AG04449 (cell line): ENCODE measurements around the gene GSK3B.
"Not testable (repeated sequence)": the region's sequence is repeated elsewhere in the genome, so short reads cannot be mapped to it uniquely, and the experiment has no call there.

Experiments used
- CTCF ChIA-PET: fragments of 350-600 bp; formaldehyde crosslinking; extraction: SDS; loops from one replicate; lab custom pipeline; 2021; ENCODE audit warnings: antibody characterized with exemption; lab: Yijun Ruan, JAX
- POLR2A ChIA-PET: fragments of 400-600, 350-600 bp; formaldehyde crosslinking; extraction: SDS; loops from one replicate; lab custom pipeline; 2020; ENCODE audit warnings: antibody characterized with exemption, inconsistent platforms; lab: Yijun Ruan, JAX
- DNase-seq: peaks from one replicate; pipeline ENCODE4 v3.0.0-alpha.2; 2010; ENCODE audit warnings: low read depth, low spot score
- H3K4me3 ChIP-seq: 2 replicates; pipeline ENCODE4 v1.5.1; 2011; ENCODE audit warnings: low read depth, mild to moderate bottlenecking, control low read depth, low read length
- CTCF ChIP-seq: IDR thresholded peaks from one replicate; pipeline ENCODE4 v1.5.1; 2011; ENCODE audit warnings: mild to moderate bottlenecking, moderate library complexity, low read length, control low read depth, inconsistent platforms; ENCODE audit not compliant: insufficient read depth; ENCODE audit errors: missing control alignments

GSK3B gene

GRCh38 chr3:120022729-120023128 is 71.5 kb downstream of the GSK3B start:
- CTCF ChIA-PET: no interaction called here
- DNase-seq: no peak
- H3K4me3 ChIP-seq: no peak overlapping the region
- no peak for TF ChIP-seq CTCF
- POLR2A ChIA-PET: interaction anchor here (0.5 kb wide), 1 partner anchor 41 kb away, joined by 3 read pairs; no protein-coding TSS in a partner anchor

GRCh38 chr3:120021523-120021922 is 72.7 kb downstream of the GSK3B start:
- CTCF ChIA-PET: interaction anchor here (1.5 kb wide), 1 partner anchor 10 kb away, joined by 4 read pairs; no protein-coding TSS in a partner anchor
- POLR2A ChIA-PET: interaction anchor here (0.6 kb wide), 1 partner anchor 82 kb away, joined by 3 read pairs; no protein-coding TSS in a partner anchor
- no peak for DNase-seq
- H3K4me3 ChIP-seq: no peak overlapping the region
- TF ChIP-seq CTCF: no peak

- ChIA-PET POLR2A (no interaction called here), CTCF (no interaction called here)
- TF ChIP-seq CTCF: no peak
Observed at GRCh38 chr3:120018299-120018698, 75.9 kb downstream of the GSK3B start.

GRCh38 chr3:120017692-120018091 is 76.6 kb downstream of the GSK3B start:
- no peak for DNase-seq
- no peak overlapping the region for H3K4me3 ChIP-seq
- POLR2A ChIA-PET: no interaction called here
- CTCF ChIA-PET: no interaction called here
- no peak for TF ChIP-seq CTCF

More at GRCh38 chr3:120018299-120018698, 75.9 kb downstream of the GSK3B start:
- no peak overlapping the region for H3K4me3 ChIP-seq
- no peak for DNase-seq

- H3K4me3 ChIP-seq: no peak overlapping the region
- TF ChIP-seq CTCF: no peak
- ChIA-PET CTCF (no interaction called here), POLR2A (no interaction called here)
- no peak for DNase-seq
Observed at GRCh38 chr3:120013481-120013880, 80.8 kb downstream of the GSK3B start.

GRCh38 chr3:120005741-120006140 is 88.5 kb downstream of the GSK3B start:
- DNase-seq, POLR2A ChIA-PET, H3K4me3 ChIP-seq, CTCF ChIA-PET: not testable (repeated sequence)

- DNase-seq, POLR2A ChIA-PET, CTCF ChIA-PET, H3K4me3 ChIP-seq: not testable (repeated sequence)
Observed at GRCh38 chr3:120004008-120004498, 90.2 kb downstream of the GSK3B start.
